SU-DHL-6 (cell line): ENCODE data around the gene DIAPH3.

Experiments used
- EZH2phosphoT487 ChIP-seq: fragments of 200-600 bp; sonication (generic), shearing (Covaris generic); conservative IDR thresholded peaks from 2 replicates; pipeline ENCODE4 v1.6.1; 2018; ENCODE audit warnings: mild to moderate bottlenecking, antibody characterized with exemption, low read length, moderate library complexity, mixed read lengths
- TF ChIP-seq, protein P1 (sequence below): fragments of 200-600 bp; sonication (generic); IDR thresholded peaks from one replicate; pipeline ENCODE4 v1.5.1; 2017; ENCODE audit warnings: antibody characterized with exemption, mild to moderate bottlenecking, low read length, moderate library complexity; ENCODE audit not compliant: insufficient read depth, poor library complexity, severe bottlenecking

DNA sequence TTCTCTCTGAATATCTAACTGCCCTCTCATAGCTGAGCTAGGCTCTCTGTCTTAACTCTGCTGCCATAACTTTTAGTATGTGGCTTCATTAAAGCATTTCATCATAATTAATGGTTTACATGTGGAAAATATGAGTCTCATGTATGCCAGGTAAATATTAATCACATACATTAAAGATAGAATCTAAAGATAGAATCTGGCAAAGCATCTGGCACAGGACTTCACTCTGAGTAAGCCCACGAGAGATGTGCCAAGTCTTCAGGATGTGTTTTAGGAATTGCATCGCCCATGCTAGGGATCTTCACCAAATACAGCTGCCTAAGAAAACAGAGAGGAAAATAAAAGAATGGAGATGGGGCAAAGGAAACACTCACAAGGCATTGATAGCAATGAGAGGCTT lies 285.8 kb downstream of the DIAPH3 start:
- TF ChIP-seq EZH2phosphoT487 = no peak
- TF ChIP-seq, protein P1, sequence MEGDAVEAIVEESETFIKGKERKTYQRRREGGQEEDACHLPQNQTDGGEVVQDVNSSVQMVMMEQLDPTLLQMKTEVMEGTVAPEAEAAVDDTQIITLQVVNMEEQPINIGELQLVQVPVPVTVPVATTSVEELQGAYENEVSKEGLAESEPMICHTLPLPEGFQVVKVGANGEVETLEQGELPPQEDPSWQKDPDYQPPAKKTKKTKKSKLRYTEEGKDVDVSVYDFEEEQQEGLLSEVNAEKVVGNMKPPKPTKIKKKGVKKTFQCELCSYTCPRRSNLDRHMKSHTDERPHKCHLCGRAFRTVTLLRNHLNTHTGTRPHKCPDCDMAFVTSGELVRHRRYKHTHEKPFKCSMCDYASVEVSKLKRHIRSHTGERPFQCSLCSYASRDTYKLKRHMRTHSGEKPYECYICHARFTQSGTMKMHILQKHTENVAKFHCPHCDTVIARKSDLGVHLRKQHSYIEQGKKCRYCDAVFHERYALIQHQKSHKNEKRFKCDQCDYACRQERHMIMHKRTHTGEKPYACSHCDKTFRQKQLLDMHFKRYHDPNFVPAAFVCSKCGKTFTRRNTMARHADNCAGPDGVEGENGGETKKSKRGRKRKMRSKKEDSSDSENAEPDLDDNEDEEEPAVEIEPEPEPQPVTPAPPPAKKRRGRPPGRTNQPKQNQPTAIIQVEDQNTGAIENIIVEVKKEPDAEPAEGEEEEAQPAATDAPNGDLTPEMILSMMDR = no peak
